Activated CD8-positive, alpha-beta memory T cell treated with anti-CD3 and anti-CD28 coated beads, Interleukin-2, amount 50 U/mL, for 4 hours (primary cell): ENCODE data around the gene RNF31.
"Not testable (repeated sequence)": the region's sequence is repeated elsewhere in the genome, so short reads cannot be mapped to it uniquely, and the experiment has no call there.

Source experiments
- DNase-seq: peaks from one replicate; pipeline ENCODE4 v3.0.0-alpha.2; 2020

RNF31 gene

DNA sequence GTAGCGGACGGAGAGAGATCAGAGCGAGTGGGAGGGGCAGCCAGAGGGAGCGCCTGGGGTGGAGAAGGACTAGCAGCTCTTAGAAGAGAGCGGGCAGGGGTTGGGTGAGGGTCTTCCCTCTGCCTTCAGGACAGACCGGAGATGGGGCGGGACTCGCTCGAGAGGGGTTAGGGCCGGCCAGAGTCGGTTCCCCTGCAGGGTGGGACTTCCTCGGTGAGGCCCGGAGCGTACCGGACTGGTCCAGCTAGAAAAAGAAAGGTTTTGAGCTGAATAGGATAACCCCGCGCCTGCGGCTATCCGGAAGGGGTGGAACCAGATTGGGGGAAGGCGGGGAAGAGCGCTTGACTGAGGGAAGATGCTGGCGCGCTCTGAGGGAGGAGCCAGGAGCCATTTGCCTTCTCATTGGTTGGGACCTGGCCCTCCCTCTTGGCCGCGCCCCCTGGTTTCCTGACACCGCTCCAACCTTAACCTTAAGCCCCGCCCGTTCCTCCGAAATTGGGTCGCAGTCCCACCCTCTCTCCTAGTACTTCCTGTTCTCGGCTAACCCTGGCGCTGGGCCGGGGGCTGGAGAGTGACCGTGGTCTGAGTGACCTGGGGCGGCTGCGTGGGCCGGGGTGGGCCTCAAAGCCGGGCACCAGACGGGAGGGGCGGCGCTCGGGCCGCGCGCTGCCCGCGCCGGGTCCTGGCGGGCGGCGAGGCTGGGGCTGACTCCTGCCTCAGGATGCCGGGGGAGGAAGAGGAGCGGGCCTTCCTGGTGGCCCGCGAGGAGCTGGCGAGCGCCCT is at the start of gene RNF31:
TSS of gene RNF31 (plus strand) at position 521 of the 783 bp plus-strand sequence. CDS start at position 722, 201 bp downstream.
- peak; percentile 97 for DNase-seq

- DNase-seq = no peak
These were observed 48.9 kb upstream of the RNF31 start for GRCh38 chr14:24098229-24098926.

GRCh38 chr14:24098927-24099813 is 48.1 kb upstream of the RNF31 start:
- DNase-seq = no peak

GRCh38 chr14:24100197-24100981 is 46.9 kb upstream of the RNF31 start:
- no peak for DNase-seq

DNA sequence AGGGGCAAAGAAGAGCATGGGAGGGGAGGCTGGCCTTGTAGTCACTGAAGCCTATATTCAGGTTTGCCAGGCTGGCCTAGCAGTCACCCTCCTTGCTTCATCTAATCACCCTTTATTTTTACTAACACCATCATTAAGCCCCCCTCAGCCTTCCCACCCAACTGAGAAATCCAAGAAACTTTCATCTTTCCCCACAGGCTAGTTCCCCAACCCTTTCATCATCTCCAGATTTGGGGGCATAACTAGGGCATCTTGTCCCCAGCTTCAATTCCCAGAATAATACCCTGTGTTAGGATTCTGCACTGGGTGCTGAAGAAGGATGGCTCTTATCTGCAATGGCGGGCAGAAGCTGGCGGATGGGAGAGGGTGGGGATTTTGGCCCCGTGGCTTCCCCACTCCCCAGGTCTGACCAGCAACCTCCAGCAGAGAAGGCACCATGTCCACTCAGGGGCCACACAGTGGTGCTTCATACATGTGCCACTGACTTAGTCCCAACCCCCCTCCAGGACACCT is 46.3 kb upstream of the RNF31 start:
- DNase-seq = no peak

GRCh38 chr14:24102357-24103048 is 44.8 kb upstream of the RNF31 start:
- DNase-seq = no peak

GRCh38 chr14:24103451-24103850 is 43.8 kb upstream of the RNF31 start:
- no peak for DNase-seq

DNA sequence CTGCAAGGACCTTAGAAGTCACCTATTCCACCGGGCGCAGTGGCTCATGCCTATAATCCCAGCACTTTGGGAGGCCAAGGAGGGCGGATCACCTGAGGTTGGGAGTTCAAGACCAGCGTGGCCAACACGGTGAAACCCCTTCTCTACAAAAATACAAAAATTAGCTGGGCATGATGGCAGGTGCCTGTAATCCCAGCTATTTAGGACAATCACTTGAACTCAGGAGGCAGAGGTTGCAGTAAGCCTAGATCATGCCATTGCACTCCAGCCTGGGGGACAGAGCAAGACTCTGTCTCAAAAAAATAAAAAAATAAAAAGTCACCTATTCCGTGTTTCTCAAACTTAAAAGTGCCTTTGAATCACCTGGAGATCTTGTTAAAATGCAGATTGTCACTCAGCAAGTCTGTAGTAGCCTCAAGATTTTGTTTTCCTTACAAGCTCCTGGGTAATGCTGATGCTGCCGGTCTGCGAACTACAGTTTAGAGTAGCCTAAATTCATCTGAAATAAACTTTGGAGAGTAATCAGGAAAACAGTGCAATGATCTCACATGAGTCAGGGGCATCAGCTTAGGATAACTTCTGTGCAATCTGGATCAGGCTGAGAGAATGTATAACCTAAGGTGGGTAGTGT is 41.6 kb upstream of the RNF31 start:
- not testable (repeated sequence) for DNase-seq

GRCh38 chr14:24106672-24107271 is 40.5 kb upstream of the RNF31 start:
- DNase-seq = no peak

GRCh38 chr14:24108336-24108874 is 38.9 kb upstream of the RNF31 start:
- DNase-seq = no peak

GRCh38 chr14:24110060-24110459 is 37.2 kb upstream of the RNF31 start:
- no peak for DNase-seq

GRCh38 chr14:24110523-24110922 is 36.8 kb upstream of the RNF31 start:
- DNase-seq = no peak

GRCh38 chr14:24113379-24113800 is 33.9 kb upstream of the RNF31 start:
- DNase-seq = no peak

DNA sequence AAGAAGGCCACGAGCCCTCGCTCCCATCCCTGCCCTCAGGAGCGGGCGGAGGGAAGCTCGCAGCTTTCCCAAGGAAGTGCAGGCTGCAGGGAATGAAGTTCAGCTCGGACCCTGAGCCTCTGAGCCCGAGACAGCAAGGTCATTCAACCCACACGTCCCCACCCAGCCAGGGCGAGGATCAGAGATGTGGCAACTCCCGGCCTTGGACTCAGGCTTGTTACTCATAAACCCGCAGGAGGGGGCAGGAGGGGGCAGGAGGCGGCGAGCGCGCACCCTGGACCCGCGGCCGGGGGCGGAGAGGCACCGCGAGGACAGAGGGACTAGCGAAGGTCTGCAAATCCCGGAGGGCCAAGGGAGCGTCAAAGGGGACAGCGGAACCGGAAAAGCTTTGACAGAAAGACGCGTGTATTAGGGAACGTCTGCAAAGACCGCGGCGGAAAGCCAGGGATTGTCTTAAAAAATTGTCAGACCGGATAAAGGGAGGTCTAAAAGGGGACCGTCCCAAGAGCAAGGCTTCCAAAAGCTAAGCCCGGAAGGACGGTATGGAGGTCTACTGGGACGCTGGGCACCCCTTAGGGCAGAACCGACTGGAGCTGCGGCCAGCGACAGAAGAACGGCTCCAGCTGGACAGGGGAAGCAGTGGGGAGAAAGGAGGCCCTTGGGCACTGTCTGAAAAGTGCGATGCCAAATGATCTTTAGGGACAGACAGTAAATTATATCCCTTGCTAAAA is 33.3 kb upstream of the RNF31 start:
- peak; percentile 66 for DNase-seq

- DNase-seq = peak; percentile 98
These were observed 32.5 kb upstream of the RNF31 start, which contains the start of the genes DCAF11 and NRL for GRCh38 chr14:24114532-24115421. TSS of gene DCAF11 (plus strand) at chr14:24114777. CDS start at chr14:24115595, 818 bp downstream. TSS of gene NRL (minus strand) at chr14:24114949. CDS start at chr14:24082848, 32,101 bp downstream.

DNA sequence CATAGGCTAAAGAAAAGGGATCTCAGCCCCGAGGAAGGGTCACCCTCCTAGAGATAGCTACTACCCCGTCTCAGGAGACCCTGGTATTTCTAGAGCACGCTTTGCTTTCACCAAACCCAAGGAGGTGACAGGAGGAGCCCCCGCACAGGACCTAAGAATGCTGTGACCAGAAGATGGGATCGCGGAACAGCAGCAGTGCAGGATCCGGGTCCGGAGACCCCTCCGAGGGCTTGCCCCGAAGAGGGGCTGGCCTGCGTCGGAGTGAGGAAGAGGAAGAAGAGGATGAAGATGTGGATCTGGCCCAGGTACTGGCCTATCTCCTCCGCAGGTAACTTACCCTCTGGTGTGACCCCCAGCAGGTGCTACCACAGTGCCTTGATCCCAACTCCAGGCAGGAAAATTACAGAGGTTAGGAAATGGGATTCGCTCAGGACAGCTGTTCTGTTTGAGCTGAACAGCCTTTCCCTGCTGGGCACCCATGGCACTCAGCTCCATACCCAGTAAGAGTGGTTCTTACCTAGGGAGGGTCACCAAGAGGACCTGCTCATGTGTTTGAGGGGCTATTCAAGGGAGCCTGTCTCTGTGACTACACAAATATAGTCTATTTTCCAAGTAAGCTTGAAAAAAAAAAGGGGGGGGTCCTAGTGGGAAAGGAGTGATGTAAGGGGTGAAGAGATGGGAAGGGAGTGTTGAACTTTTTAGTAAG is 31.7 kb upstream of the RNF31 start:
- DNase-seq = no peak

DNA sequence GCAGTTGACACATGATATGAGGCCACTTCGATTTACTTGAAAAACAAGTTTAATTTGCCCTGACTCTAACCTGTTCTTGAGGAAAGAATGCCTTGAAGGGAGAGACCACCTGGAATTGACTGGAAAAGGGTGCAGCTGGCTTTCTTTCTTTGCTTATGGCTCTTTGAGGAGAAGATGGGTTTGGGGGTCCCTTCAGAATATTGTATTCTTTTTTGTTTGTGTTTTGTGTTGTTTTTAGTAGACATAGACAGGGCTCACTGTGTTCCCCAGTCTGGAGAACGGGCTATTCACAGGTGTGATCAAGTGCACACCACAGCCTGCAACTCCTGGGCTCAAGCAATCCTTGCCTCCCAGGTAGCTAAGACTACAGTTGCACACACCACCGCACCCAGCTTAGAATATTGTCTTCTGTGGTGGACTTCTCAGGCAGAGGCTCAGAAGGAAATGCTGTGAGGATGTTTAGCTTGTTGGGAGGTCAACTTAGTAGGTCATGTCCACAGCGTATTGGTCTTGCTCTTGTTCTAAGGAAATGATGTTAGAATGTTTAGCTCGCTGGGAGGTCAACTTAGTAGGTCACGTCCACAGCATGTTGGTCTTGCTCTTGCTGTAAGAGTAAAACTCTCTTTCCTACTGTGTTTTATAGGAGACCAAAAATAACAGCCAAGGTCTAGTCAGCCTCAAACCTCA is 31.0 kb upstream of the RNF31 start:
- no peak for DNase-seq
